ENCODE data around the gene MBD3.
"Not testable (repeated sequence)": the region's sequence is repeated elsewhere in the genome, so short reads cannot be mapped to it uniquely, and the experiment has no call there.

Gene MBD3, protein sequence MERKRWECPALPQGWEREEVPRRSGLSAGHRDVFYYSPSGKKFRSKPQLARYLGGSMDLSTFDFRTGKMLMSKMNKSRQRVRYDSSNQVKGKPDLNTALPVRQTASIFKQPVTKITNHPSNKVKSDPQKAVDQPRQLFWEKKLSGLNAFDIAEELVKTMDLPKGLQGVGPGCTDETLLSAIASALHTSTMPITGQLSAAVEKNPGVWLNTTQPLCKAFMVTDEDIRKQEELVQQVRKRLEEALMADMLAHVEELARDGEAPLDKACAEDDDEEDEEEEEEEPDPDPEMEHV

DNA sequence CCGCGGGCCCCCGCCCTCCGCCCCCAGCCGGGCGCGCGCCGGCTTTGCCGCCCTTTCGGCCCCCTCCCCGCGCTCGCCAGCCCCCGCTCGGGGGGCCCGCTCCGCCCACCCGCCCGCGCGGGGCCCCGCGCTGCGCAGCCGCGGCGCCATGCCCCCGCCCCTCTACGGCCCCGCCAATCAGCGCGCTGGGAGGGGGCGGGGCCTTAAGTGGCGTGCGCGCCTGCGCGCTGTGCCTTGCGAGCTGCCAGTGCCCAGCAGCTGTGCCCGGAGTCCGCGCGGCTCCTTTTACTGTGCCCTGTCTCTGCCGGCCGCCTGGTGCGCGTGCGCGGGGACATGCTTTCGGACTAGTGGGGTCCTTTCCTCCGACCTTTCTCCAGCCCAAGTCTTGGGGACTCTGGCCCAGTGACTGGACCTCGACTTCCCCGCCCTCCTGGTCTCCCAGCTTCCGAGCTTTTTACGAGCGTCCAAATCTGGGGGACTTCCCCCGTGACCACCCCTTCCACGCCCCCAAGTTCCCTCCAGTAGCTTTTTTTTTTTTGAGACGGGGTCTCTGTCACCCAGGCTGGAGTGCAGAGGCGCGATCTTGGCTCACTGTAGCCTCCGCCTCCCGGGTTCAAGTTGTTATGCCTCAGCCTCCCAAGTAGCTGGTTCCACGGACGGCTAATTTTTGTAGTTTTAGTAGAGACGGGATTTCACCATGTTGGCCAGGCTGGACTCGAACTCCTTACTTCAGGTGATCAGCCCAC, at the start of gene MBD3:
TSS of gene MBD3 (minus strand) at position 111 of the 746 bp plus-strand sequence. CDS start 234 bp downstream, outside the sequence.
- DNase-seq (ENCODE audit: low read depth in 2 of 2), result peak; percentile 83 to 84

DNA sequence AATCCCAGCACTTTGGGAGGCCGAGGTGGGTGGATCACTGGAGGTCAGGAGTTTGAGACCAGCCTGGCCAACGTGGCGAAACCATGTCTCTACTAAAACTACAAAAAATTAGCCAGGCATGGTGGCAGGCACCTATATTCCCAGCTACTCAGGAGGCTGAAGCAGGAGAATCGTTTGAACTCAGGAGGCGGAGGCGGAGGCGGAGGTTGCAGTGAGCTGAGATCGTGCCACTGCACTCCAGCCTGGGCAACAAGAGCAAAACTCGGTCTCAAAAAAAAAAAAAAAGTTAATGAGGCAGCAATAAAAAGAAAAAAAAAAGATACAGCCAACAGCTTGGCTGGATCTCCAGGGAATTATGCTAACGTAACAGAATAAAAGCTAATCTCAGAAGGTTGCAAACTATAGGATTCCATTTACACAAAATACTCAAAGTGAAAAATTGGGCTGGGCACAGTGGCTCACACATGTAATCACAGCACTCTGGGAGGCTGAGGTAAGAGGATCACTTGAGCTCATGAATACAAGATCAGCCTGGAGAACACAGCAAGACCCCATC, 48.3 kb upstream of the MBD3 start:
- not testable (repeated sequence) for DNase-seq (ENCODE audit: low read depth in 2 of 2)

DNA sequence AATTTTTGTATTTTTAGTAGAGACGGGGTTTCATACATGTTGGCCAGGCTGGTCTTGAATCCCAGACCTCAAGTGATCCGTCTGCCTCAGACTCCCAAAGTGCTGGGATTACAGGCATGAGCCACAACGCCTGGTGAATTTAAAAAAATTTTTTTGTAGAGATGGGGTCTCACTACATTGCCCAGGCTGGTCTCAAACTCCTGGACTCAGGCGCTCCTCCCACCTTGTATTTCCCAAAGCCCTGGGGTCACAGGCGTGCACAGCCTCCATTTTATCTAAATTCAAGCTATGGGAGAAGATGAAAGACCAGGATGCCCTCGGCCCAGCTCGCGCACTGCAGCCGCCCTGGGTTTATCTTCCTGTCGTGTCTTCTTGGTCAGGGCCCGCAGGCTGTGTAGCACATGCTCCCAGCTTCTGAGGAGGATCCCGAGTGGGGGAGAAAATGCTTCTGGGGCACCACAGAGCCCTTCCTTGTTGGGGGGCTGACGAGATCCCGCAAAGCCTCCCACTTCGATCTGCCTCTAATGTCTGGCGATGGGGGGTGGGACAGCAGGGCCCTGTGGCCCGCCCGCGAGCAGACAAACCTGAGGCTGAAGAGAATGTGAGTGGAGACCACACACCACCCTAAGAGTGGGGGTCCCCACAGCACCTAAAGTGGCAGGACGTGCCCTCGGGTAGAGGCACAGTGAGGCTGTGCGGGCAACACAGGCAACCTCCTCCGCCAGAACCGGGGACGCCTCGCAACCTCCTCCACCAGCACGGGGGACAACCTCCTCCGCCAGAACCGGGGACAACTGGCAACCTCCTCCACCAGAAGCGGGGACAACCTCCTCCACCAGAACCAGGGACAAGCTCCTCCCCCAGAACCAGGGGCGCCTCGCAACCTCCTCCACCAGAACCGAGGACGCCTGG, 43.9 kb upstream of the MBD3 start:
- DNase-seq (ENCODE audit: low read depth in 2 of 2), result no peak

DNA sequence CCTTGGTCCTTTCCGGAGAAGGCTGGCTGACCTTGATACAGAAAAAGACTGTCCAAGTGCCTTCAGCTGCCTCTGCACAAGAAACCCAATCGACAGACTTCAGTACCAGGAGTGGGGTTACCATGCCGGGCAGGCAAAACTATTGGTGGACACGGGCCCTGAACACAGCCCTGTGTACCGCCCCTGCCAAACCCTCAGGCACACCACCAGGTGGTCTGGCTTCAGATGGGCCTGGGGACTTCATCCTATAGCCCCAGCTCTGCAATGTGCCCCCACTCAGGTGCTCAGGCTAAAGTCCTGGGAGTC, 42.2 kb upstream of the MBD3 start:
- DNase-seq (ENCODE audit: low read depth in 2 of 2), result no peak

DNA sequence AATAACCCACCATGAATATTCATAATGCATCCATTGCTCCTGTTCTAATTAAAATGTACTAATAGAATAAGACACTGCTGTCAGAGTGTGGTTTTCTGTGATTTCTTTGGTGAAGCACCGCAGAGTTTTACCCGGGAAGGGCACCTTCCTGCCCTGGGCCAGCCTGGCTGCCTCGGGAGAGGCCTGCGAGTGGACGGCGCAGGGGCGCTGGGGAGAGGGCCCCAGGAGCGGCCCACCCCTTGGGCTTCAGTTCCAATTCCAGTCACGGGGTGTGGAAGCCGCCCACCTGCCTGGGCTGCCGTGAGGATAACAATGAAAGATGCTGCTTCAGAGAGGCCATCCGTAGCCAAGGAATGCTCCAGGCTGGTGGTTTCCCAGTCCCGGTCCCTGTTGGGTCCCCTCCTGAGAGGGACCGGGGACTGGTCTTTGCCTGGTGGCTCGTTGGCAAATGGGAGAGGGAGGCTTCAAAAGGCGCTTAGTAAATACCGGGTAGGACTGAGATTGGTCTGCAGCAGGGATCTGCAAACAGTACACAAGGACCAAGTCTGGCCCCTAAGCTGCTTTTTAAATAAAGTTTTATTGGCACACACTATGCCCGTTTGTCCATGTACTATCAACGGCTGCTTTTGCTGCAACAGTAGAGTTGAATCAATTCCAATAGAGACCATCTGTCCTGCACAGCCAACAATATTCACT, 41.7 kb upstream of the MBD3 start:
- DNase-seq (ENCODE audit: low read depth in 2 of 2), result no peak

DNA sequence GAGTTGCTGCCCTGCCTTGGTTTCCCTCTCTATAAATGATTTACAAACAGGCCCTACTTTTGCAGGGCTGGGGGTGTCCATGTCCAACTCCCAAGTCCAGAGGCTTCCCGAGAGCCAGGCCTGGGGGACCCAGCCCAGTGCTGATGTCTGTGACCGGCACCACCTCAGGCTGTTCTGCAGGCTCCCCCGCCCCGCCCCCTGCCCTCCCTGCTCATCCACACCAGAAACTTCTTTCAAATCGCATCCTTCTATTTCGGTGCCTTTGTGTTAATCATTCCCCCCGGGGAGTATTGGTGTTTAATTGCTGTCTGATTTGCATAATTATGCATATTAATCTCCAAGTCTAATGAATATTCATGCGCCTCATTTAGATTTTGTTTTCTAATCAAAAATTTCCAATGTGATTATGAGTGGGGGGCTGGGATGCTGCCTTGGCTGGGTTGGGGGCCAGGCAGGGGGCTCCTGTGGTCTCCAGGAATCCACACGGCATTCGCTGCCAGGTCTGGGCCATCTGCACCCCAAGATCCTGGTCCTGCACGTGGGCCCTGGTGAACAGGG, 40.7 kb upstream of the MBD3 start:
- DNase-seq (ENCODE audit: low read depth in 2 of 2), result no peak

DNA sequence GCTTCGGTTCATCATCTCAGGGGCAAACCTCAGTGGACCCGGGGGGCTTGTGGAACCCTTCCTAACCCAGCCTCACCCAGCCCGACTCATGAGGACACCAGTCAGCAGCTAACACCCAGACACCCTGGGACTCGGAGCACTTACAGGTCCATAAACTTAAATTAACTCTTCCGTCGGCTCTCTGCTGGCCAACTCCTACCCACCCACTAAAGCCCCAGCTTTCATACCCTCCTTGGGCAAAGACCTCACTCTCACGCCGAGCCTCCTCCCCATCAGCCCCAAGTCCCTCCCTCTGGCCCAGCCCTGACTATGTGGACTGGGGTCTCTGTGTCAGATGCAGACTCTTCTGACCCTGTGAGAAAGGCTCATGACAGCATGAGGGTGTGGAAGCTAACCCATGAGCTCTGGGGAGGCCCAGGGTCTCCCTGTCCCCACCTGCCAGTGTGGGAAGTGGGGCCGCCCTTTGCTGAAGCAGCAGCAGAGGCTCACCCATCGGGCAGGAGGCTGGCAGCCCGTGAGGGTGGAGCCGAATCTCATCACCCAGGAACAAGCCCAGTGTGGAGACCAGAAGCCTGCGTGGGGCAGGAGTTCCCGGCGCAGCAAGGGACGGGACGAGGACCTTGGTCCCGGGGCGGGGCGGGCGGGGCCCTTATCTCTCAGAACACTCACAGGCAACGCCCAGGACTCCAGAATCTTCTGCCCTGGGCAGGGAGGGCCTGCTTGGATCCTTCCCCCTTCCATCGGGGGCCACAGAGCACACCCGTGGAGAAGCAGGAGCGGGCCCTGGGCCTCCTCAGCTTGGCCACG, 40.0 kb upstream of the MBD3 start:
- DNase-seq (ENCODE audit: low read depth in 2 of 2), result no peak

DNA sequence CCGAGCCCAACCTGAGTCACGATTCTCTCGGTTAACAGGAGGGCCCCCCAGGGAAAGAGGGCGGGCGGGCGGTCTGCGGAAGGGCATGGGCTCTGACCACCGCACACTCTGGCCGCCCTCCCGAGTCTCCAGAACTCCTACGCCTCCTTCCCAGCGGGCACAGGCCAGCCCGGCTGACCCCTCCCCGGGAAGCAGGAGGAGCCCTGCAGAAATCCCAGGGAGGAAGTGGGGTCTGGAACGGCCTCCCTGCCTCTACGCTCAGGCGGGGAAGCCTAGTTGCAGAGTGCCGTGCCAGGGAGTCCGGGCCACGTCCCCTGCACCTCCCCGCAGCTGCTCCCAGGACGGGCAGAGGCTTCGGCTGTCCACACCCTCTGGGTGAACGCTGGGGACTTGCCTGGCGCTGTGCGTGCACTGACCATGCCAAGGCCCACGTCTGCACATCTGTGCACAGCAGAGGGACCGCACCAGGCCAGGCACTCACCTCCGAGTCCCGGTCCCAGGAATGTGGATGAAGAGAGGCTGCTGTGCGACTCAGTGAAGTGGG, 39.0 kb upstream of the MBD3 start:
- DNase-seq (ENCODE audit: low read depth in 2 of 2), result no peak

DNA sequence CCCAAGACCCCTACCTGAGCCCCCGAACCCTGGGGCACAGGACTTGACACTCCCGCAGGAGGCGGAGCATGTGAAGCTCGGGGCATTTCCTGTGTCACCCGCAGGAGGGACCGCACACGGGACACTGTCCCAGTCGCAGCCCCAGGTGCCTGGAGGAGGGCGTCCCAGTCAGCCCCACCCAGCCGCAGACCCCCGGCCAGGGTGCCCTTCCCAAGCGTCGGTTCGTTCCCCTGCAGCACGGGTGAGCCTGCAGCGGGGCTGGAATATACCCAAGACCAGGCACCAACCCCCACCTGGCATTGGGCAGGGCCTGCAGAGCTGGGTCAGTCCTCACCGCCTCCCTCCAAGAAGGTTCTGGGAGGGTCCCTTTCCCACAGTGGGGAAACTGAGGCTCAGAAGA, 38.1 kb upstream of the MBD3 start:
- no peak for DNase-seq (ENCODE audit: low read depth in 2 of 2)

DNA sequence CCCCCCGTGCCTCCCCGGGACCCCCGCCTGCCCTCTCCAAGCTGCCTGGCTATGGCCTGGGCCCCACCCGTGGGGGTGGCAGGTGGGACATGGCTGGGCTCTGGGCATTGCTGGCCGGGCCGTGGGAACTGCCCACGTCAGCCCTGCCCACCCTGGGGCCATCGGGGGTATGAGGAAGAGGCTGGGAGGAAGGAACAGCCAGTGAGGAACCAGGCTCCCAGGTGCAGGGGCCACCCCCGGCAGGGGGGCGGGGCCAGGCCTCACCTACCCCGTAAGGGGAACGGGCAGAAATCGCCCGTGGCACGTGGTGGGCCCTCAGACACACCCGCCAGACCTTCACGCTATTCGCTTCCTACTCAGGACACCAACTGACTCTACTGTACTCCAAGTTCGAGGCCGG, 37.3 kb upstream of the MBD3 start:
- no peak for DNase-seq (ENCODE audit: low read depth in 2 of 2)

DNA sequence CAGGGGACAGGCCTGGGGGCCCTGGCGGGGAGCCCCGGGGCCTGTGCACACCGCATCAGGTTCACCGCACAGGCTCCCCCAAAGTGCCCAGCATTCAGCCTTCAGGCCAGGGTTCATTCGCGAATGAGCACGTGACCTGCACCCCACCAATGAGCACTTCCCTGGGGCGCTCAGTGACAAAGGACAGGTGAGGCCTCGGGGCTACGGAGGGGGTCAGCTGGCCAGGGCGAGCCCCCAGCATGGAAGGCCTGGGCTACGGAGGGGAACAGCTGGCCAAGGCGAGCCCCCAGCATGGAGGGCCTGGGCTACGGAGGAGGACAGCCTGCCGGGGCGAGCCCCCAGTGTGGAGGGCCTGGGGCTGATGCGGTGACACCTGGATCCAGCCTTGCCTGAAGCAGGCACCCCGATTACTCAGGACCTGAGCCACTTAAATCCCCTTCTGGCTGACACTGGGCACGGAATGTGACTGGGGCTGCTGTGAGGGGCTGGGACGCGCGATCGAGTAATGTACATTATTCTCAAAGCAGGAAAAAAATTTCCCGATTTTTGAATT, 36.7 kb upstream of the MBD3 start:
- DNase-seq (ENCODE audit: low read depth in 2 of 2), result no peak

DNA sequence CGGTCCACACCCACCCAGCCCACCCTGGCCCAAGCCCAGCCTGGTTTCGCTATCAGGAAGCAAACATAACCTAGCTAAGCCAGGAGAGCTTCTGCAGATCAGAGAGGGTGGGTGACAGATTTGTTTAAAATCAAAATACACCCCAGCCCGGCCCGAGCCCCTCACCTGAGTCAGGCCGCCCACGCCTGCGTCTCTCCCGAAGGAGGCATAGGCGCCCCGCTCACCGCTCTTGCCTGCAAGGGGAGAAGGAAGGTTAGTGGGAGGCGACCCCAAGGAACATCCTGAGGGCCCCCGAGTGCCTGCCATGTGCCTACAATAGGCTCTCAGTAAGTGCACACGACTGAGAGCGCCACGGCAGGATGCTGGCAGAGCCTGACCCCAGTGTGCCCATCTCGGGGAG, 34.5 kb upstream of the MBD3 start:
- DNase-seq (ENCODE audit: low read depth in 2 of 2), result no peak

DNA sequence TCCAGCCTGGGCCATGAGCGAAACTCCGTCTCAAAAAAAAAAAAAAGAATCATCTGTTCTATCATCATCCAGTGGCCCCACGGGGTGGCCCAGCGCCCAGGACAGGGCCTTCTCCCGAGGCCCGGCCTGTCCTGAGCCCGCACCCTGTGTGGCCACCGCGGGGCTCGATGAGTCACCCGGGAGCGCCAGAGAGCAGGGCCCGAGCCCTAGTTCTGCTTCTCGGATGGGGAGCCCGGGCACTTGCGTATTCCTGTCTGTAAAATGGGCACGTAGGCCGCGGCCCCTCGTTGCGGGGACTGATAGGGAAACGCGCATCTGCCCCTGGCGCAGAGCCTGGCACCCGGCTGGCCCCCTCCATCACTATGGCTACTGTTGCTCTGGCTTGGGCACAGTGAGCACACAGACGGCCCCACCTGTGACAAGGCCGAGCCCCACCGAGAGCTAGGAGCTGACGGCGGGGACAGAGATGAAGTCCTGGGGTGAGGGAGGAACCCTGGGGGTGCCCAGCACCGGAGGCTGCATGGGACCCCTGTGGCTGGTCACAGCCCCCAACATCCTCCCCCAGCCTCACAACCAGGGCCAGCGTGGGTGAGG, 33.8 kb upstream of the MBD3 start:
- DNase-seq (ENCODE audit: low read depth in 2 of 2), result no peak

DNA sequence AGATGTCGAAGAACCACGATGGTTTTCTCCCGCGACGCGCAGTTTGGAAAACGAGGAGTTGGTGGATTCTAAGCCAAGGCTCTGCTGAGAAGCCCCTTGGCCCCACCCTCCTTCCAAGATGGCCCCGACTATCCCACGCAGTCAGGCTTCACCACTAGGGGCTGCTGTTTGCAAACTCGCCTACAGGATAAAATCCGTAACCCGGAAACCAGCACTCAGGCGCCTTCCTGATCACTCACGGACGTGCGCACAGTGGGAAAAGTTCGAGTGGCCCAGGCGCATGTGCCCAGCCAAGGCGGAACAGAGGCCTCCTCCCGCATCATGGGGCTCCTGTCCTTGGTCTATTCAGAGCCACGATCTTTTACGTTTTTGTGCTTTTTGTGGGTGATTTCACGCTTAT, 31.8 kb upstream of the MBD3 start:
- peak; percentile 29 to 40 for DNase-seq (ENCODE audit: low read depth in 2 of 2)

DNA sequence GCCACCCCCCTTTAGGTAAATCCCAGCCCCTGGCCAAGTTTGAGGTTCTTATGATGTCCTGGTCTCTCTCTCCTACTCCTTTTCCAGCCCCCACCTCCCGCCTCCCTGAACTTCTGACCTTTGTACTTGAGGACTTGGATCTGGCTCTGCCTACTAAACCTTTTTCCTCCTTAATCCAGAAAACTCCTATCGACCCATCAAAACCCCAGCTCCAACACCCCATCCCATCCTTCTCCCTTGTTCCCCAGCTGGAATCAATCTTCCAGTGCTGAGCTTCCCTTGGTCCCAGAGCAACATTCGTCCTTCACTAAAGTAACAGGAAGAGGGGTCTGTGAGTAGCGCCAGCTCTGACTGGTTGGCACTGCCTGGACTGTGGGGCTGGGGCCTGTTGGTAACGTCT, 29.9 kb upstream of the MBD3 start:
- DNase-seq (ENCODE audit: low read depth in 2 of 2), result no peak

DNA sequence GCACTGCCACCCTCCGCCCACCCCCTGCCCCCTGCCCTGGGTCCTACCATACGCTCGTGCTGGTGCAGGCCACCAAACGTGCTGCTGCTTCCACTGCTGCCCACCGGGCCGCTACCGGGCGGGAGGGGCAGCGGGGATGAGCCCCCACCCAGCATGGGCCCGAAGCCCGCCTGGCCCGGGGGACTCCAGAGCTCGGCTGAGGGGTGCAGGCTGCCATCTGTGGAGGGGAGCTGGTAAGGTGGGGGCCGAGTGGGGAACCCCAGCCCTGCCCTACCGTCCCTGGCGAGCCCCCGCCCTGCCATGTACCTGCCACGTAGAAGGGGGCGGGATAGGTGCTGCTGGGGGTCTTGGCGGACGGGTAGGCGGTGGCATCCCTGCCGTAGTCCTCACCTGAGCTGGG, 29.3 kb upstream of the MBD3 start:
- no peak for DNase-seq (ENCODE audit: low read depth in 2 of 2)

DNA sequence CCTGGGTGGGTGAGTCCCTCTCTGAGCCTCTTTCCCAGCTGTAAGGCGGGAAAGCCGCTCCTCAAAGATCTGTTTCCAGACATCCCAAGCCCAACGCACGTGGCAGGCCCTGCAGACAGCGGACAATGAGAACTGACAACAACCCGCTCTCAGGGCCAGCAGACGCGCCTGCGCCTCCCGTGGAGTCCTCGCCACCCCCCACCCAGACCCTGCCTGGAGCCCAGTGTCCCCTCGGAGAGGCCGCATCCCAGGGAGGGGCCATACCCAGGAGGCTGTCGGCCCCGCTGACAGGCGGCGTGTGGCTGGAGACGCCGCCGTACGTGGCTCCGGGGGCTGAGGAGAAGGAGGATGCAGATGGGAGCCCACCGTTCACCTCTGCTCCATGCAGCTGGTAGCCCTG, 28.9 kb upstream of the MBD3 start:
- no peak for DNase-seq (ENCODE audit: low read depth in 2 of 2)

DNA sequence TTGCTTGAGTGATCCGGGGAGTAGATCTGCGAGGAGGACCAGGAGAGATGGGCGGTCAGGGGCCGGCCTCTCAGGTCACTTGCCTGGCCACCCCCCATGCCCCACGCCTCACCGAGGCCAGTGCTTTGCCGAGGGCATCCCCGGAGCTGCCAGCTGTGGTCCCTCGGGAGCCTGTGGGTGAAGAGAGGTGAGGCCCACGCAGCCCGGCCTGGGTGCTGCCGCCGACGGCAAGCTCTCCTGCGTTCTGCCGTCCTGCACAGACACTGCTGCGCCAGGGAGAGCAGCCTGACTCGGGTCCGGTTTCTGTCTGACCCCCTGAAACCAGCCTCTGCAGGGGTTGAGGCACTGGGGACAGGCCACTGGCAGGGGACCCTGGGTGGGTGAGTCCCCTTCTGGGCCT, 28.4 kb upstream of the MBD3 start:
- no peak for DNase-seq (ENCODE audit: low read depth in 2 of 2)

DNA sequence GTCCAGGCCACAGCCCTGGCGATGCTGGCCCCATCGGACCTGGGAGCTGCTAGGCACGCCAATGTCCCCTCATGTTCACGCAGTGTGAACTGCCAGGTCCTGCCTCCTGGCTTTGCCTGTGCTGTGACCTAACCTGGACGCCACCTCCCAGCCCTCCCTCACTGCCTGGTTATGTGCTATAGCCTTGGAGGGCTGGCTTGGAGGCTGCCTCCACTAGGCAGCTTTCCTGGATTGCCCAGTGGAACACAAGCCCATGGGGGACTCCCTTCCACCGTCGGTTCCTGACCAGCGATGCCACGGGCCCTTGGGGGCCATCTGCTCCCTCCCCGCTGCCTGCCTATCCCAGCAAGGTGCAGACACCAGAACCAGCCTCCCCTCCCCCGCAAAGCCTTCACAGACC, 27.8 kb upstream of the MBD3 start:
- DNase-seq (ENCODE audit: low read depth in 2 of 2), result no peak

DNA sequence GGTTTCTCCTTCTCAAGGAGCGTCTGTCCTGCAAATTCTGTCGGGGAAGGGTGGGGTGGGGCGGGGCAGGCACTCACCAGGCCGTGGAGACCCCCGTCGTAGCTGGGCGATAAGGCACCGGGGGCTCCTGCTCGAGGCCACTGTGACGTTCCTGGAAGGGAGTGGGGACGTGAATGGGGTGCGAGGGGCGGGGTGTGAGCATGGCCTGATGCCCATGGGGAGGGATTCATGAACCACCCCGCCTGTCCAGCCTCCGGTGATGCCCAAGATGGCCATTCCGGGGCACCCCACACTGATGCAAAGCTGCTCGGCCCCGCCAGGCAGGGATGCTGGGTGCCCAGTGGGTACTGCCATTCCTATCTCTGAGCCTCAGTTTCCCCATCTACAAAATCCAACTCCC, 27.0 kb upstream of the MBD3 start:
- no peak for DNase-seq (ENCODE audit: low read depth in 2 of 2)
